Subcutaneous adipose tissue (tissue), 4 donors: ENCODE data around the gene OCA2. TPM values are rescaled to one million over a fixed set of nuclear protein-coding genes. Genes with fewer than 3 reads are reported as not detected.

ENCODE experiments used
- total RNA-seq, 4 donors: library from RNA; depleted of rRNA; stranded (reverse); fragments of >200 nt; gene quantifications; one replicate each; pipeline ENCODE4 v1.1.0, GENCODE V29; 2016
- TF ChIP-seq, protein P1 (sequence below): fragments of 450-650 bp; IDR thresholded peaks from one replicate; pipeline ENCODE4 v1.5.1; 2016; ENCODE audit warnings: low read depth, mild to moderate bottlenecking, control low read depth, antibody characterized with exemption, moderate library complexity

OCA2 gene
- total RNA-seq, 4 donors from 2014 or later = 1.1 TPM; not detected in 3

DNA sequence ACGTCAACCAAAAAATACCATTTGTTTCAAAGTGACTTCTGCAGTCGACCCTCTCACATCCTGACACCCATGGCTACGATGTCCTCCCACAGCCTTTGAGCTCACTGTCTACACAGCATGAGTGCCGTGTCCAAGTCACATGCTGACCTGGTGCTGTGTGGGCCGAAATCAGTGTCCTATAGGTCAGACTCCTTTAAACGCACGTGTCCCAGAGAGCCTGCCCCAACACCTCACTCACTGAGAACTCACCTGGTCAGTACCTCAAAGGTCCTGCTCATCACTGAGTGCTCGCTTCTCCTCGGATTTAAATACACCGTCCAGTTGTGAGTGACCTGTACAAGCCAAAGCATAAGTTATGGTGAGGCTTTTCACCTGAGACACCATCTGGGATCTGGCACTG lies 83.3 kb downstream of the OCA2 start:
- TF ChIP-seq, protein P1, sequence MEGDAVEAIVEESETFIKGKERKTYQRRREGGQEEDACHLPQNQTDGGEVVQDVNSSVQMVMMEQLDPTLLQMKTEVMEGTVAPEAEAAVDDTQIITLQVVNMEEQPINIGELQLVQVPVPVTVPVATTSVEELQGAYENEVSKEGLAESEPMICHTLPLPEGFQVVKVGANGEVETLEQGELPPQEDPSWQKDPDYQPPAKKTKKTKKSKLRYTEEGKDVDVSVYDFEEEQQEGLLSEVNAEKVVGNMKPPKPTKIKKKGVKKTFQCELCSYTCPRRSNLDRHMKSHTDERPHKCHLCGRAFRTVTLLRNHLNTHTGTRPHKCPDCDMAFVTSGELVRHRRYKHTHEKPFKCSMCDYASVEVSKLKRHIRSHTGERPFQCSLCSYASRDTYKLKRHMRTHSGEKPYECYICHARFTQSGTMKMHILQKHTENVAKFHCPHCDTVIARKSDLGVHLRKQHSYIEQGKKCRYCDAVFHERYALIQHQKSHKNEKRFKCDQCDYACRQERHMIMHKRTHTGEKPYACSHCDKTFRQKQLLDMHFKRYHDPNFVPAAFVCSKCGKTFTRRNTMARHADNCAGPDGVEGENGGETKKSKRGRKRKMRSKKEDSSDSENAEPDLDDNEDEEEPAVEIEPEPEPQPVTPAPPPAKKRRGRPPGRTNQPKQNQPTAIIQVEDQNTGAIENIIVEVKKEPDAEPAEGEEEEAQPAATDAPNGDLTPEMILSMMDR = no peak

DNA sequence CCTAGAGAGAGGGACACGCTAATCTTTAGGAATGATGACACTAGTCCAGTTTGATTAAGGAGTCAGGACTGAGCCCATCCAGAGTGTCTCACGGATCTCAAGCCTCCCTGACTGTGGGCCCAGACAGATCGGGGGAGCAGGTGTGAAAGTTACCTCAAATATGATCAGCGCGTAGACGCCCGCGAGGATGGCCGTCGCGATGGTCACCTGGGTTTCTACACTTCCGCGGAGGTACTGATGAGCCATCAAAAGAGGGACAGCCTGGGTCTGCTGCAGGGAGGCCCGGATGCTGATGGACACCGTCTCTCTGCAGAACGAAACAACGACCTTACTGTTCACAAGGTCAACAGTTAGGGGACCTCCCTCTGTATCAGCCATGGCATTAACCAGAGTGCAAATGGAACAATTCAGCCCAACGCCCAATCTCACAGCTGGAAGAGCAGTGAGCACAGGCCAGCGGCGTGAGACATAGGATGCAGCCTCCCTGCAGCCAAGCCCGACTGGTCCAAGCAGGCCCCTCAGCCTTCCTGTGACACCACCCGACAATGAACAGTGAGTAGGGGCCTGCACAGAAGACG lies 84.4 kb downstream of the OCA2 start:
- TF ChIP-seq, protein P1 = no peak

DNA sequence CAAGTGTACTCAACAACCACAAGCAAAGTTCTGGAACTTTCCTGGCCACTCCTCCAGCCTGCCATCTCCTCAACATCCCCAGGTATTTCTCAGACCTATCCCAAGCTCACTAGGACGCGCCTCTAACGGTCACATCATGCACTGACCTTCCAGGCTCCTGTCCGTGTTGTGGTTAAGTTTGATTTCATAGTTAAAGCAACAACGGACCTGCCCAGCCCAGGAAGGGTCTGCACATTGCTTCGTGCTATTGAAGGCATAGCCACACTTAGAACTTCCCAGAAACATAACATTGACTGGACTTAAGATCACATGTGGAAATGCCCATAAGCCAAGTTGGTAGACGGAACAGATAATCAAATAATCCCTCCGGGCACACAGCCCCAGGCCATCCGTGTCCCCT lies 85.1 kb downstream of the OCA2 start:
- TF ChIP-seq, protein P1 = no peak

- TF ChIP-seq, protein P1 = no peak
Measured at GRCh38 chr15:28013480-28013879, 85.6 kb downstream of the OCA2 start.

GRCh38 chr15:28012231-28012630 lies 86.9 kb downstream of the OCA2 start:
- TF ChIP-seq, protein P1 = no peak

DNA sequence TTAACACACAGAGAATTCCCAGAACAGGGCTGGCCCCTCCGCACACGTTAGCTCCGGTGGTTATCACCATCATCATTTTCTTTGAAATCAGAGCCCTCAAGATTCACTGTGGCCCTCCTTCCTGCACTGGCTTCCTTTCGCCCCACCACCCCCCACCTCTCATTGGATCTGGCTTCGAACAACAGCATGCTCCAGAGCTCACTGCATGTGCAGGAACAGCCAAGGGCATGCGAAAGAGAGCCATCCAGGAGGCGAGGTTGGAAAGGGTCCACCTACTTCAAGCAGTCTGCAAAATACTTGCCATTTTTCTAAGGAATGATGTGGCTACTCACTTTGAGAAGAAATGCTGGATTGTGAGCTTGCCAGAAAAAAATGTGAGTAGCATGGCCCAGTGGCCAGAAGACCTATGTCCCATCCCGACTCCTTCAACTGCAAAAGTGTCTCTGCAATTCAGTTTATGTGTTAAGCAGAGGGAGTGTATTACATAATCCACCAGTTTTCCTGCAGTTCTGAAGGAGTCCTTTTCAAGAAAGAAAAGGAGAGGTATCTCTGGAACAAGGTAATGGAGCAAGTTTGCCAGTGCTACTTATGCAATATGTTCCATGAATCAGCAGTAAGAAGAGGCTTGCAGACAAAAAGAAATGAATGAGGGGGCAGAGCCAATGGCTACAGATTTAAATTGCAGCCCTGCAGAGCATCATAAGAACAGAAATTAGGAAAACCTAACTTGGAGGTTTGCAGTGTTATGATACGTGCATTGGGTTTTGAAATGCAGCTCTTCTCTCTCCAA lies 92.8 kb downstream of the OCA2 start:
- TF ChIP-seq, protein P1 = no peak

DNA sequence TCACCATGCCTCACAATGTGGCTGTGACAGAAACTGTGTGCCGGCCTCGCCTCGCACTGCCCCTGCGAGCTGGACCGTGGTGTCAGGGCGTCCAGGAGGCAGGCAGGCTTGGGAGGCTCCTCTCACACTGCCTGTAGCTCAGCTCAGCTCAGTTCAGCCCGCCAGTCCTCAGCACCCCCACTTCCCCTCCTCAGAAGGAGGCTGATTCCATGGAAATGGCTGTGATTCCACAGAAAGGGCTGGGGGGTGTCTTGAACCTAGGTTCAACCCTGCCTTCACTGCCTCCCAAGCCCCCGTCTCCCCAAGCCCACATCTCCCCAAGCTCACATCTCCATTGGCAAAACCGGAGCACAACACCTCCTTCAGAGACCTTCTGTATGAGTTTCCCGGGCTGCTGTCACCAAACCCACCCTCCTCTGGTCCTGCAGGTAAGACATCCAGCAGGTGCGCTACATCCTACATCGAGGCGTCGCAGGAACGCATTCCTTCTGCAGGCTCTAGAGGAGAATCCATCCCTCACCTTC lies 94.0 kb downstream of the OCA2 start:
- TF ChIP-seq, protein P1 = no peak
